Measurements from ENCODE around the gene CCDC68. TPM values are rescaled to one million over a fixed set of nuclear protein-coding genes. Genes with fewer than 3 reads are reported as not detected.

Gene CCDC68
- total and polyA plus RNA-seq, 2 of the 13 experiments (the other 11 are each of a cell fraction or from before 2014, with no cell fraction given) = 4.6 to 13.3 TPM

DNA sequence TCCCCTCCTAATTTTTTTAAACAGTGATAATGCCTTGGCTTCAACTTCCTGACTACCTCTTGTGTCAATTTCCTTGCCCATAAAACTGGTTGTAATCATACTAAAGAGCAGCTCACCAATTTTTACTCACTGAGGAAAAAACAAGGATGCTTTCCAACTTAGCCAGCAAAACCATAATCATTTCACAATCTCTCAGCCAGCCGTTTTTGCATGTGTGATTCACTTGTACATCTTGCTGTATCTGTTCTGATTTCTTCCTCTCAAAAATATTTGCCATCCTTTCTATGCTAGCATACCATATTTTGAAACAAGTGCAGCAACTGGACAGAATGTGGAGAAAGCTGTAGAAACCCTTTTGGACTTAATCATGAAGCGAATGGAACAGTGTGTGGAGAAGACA lies 70.3 kb downstream of the CCDC68 start:
- 23% methylated on average over 2 of the region's 2 CpGs for WGBS (ENCODE audit: low lambda C conversion rate)
- no peak for TF ChIP-seq ZNF768 (CRISPR knock-in tag; IDR thresholded peaks at IDR 0.05)
- H3K9ac ChIP-seq (ENCODE audit: insufficient read depth, low read depth, low read length) = no peak overlapping the region
- no peak for ATAC-seq
- intact Hi-C loops (cut with micrococcal nuclease; ENCODE audit: unreplicated experiment) = no loop called here
- H3K79me2 ChIP-seq (ENCODE audit: insufficient read depth, low read length) = no peaks in the 10 kb centered on the region
- DNase-seq (ENCODE audit: low spot score) = no peak
- no peaks in the 10 kb centered on the region for H4K20me1 ChIP-seq (ENCODE audit: insufficient read depth, low read length)
- no peak overlapping the region for H2AFZ ChIP-seq (ENCODE audit: low read length)
- no peak overlapping the region for H3K4me3 ChIP-seq (replicated peaks in 1 of 3; ENCODE audit: insufficient read depth in 1 of 3, low read depth in 2 of 3, low read length in 3 of 3)
- BruUV-seq (replicated peaks) = no TSS peak
- in situ Hi-C loops (cut with HindIII; ENCODE audit: extremely low pct_ligation_motif_present, low pct_unique_long_range_greater_than_20kb) = no loop called here
- FAIRE-seq = no peak
- CTCF ChIA-PET (ENCODE audit: low intra/inter-chr PET ratio, low total read pairs) = no interaction called here
- no peaks in the 10 kb centered on the region for H3K4me1 ChIP-seq (ENCODE audit: insufficient read depth, low read length)
- no peak overlapping the region for H3K4me2 ChIP-seq (ENCODE audit: low read depth, low read length)
- no peak overlapping the region for H3K27ac ChIP-seq (ENCODE audit: extremely low read length, insufficient read depth, low read length)
- no peaks in the 10 kb centered on the region; a peak in 2 of 5 replicates for H3K27me3 ChIP-seq (ENCODE audit: control insufficient read depth in 1 of 2, insufficient read depth in 2 of 2, low read length in 2 of 2)
- no peaks in the 10 kb centered on the region for H3K36me3 ChIP-seq (replicated peaks in 1 of 2; ENCODE audit: control insufficient read depth in 1 of 2, insufficient read depth in 2 of 2, low read length in 2 of 2)
- POLR2A ChIA-PET = no interaction called here
- H3K9me3 ChIP-seq (ENCODE audit: low read length) = no peaks in the 10 kb centered on the region

DNA sequence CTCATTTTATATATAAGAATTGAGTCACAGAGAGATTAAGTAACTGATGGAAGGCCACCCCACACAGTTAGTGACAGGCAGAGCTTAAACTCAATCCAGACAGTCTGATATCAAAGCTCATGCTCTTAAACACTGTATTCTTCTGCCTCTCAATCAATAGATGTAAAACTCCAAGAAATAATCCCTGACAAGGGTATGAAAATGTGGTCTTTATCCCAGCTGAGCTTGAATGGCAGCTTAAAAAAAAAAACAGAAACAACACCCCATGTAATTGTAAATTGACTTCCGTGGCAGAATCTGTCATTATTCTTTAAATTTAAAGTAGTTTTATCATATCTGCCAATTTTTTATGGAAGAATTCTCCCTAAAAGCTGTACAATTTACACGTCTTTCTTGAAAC lies 70.9 kb downstream of the CCDC68 start:
- FAIRE-seq (no peak), DNase-seq (ENCODE audit: low spot score) (no peak), ATAC-seq (no peak)
- H3K4me3 ChIP-seq (replicated peaks in 1 of 3; ENCODE audit: insufficient read depth in 1 of 3, low read depth in 2 of 3, low read length in 3 of 3) = no peak overlapping the region
- BruUV-seq (replicated peaks) = no TSS peak
- H3K4me2 ChIP-seq (ENCODE audit: low read depth, low read length) = no peak overlapping the region
- no peaks in the 10 kb centered on the region for H4K20me1 ChIP-seq (ENCODE audit: insufficient read depth, low read length)
- no peaks in the 10 kb centered on the region for H3K79me2 ChIP-seq (ENCODE audit: insufficient read depth, low read length)
- no peak overlapping the region for H3K9ac ChIP-seq (ENCODE audit: insufficient read depth, low read depth, low read length)
- H3K36me3 ChIP-seq (replicated peaks in 1 of 2; ENCODE audit: control insufficient read depth in 1 of 2, insufficient read depth in 2 of 2, low read length in 2 of 2) = no peaks in the 10 kb centered on the region
- in situ Hi-C loops (cut with HindIII; ENCODE audit: extremely low pct_ligation_motif_present, low pct_unique_long_range_greater_than_20kb) (no loop called here), intact Hi-C loops (cut with micrococcal nuclease; ENCODE audit: unreplicated experiment) (no loop called here)
- ChIA-PET CTCF (ENCODE audit: low intra/inter-chr PET ratio, low total read pairs) (no interaction called here), POLR2A (no interaction called here)
- H3K27me3 ChIP-seq (ENCODE audit: control insufficient read depth in 1 of 2, insufficient read depth in 2 of 2, low read length in 2 of 2) = no peaks in the 10 kb centered on the region; a peak in 2 of 5 replicates
- WGBS (ENCODE audit: low lambda C conversion rate) = 4% methylated on average over 2 of the region's 2 CpGs
- H2AFZ ChIP-seq (ENCODE audit: low read length) = no peak overlapping the region
- no peaks in the 10 kb centered on the region for H3K4me1 ChIP-seq (ENCODE audit: insufficient read depth, low read length)
- H3K27ac ChIP-seq (ENCODE audit: extremely low read length, insufficient read depth, low read length) = no peak overlapping the region
- H3K9me3 ChIP-seq (ENCODE audit: low read length) = no peaks in the 10 kb centered on the region
- TF ChIP-seq ZNF333 (CRISPR knock-in tag; IDR thresholded peaks at IDR 0.05; ENCODE audit: borderline replicate concordance) (no peak), MIER2 (CRISPR knock-in tag; IDR thresholded peaks at IDR 0.05) (no peak), ZNF569 (CRISPR knock-in tag; IDR thresholded peaks at IDR 0.05; ENCODE audit: borderline replicate concordance) (no peak), IKZF4 (CRISPR knock-in tag; IDR thresholded peaks at IDR 0.05; ENCODE audit: borderline replicate concordance, low read depth, not compliant biosample characterization) (no peak), ZNF557 (CRISPR knock-in tag; IDR thresholded peaks at IDR 0.05) (no peak), ZC3H13 (CRISPR knock-in tag; IDR thresholded peaks at IDR 0.05) (no peak), ZNF251 (CRISPR knock-in tag; IDR thresholded peaks at IDR 0.05) (no peak), ZNF317 (CRISPR knock-in tag; IDR thresholded peaks at IDR 0.05) (no peak), SETDB1 (CRISPR knock-in tag; IDR thresholded peaks at IDR 0.05; ENCODE audit: borderline replicate concordance) (no peak), ZNF496 (CRISPR knock-in tag; IDR thresholded peaks at IDR 0.05; ENCODE audit: insufficient replicate concordance) (no peak)
- TF ChIP-seq, protein P1, sequence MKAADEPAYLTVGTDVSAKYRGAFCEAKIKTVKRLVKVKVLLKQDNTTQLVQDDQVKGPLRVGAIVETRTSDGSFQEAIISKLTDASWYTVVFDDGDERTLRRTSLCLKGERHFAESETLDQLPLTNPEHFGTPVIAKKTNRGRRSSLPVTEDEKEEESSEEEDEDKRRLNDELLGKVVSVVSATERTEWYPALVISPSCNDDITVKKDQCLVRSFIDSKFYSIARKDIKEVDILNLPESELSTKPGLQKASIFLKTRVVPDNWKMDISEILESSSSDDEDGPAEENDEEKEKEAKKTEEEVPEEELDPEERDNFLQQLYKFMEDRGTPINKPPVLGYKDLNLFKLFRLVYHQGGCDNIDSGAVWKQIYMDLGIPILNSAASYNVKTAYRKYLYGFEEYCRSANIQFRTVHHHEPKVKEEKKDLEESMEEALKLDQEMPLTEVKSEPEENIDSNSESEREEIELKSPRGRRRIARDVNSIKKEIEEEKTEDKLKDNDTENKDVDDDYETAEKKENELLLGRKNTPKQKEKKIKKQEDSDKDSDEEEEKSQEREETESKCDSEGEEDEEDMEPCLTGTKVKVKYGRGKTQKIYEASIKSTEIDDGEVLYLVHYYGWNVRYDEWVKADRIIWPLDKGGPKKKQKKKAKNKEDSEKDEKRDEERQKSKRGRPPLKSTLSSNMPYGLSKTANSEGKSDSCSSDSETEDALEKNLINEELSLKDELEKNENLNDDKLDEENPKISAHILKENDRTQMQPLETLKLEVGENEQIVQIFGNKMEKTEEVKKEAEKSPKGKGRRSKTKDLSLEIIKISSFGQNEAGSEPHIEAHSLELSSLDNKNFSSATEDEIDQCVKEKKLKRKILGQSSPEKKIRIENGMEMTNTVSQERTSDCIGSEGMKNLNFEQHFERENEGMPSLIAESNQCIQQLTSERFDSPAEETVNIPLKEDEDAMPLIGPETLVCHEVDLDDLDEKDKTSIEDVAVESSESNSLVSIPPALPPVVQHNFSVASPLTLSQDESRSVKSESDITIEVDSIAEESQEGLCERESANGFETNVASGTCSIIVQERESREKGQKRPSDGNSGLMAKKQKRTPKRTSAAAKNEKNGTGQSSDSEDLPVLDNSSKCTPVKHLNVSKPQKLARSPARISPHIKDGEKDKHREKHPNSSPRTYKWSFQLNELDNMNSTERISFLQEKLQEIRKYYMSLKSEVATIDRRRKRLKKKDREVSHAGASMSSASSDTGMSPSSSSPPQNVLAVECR (CRISPR knock-in tag; IDR thresholded peaks at IDR 0.05; ENCODE audit: borderline replicate concordance) = no peak

All from HepG2 (cell line).